GM19240 (cell line): ENCODE results near the gene CELSR1.
"Not testable (repeated sequence)": the region's sequence is repeated elsewhere in the genome, so short reads cannot be mapped to it uniquely, and the experiment has no call there.

Source experiments
- DNase-seq: peaks from one replicate; pipeline ENCODE4 v3.0.0; 2011; ENCODE audit warnings: low spot score; ENCODE audit not compliant: insufficient read length

The CELSR1 gene

GRCh38 chr22:46513908-46514550 is 23.4 kb downstream of the CELSR1 start:
- DNase-seq: no peak

GRCh38 chr22:46512683-46513082 is 24.7 kb downstream of the CELSR1 start:
- DNase-seq: no peak

DNA sequence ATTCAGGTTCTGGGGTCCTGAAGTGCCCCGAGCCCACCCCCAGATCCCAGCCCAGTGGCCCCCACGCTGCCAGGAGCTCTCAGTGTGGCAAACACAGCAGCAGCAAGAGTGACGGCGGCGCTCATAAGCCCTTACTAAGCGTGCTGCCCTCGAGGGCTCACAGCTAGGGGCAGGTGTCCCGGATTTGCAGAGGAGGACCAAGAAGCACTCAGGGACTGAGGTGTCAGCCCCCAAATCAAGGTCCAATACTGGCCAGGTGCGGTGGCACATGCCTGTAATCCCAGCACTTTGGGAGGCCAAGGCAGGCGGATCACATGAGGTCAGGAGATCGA is 25.4 kb downstream of the CELSR1 start:
- no peak for DNase-seq

DNA sequence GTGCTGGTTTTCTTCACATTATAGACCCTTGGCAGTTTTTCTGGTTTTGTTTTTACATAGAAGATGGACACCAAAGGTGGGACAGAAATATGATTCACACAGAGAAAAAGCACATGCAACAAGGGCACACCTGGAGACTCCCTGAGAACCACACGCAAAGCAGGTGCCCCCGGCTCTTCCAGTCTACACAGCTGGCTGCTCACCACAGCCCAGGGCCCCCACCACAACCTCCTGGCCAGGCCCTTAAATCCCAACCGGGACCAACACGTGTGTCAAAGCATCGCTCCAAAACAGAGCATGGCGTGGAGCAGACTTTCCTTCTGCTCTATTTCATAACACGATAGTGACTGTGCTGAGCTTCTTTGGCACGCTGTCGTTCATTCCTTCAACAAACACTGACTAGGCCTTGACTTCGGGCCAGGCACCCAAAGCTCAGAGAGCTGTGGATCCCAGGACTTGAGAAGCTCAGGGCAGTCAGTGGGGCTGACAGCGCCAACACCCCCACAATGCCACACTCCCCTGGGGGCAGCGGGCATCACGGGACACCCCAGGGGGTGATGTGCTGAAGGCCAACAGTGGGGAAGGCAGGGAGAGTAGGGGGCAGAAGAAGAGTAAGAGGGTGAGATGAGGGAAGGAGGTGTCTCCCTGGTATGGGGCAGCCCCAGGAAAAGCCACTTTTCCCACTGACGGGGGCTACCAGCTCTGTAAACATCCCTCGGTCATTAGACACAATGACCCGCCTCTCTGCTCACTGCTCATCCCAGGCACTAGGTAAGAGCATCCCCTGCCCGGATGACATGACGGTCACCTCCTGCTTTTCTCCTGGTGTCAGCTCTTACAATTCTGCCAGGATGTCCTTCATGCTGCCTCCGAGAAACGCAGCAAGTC is 26.0 kb downstream of the CELSR1 start:
- no peak for DNase-seq

DNA sequence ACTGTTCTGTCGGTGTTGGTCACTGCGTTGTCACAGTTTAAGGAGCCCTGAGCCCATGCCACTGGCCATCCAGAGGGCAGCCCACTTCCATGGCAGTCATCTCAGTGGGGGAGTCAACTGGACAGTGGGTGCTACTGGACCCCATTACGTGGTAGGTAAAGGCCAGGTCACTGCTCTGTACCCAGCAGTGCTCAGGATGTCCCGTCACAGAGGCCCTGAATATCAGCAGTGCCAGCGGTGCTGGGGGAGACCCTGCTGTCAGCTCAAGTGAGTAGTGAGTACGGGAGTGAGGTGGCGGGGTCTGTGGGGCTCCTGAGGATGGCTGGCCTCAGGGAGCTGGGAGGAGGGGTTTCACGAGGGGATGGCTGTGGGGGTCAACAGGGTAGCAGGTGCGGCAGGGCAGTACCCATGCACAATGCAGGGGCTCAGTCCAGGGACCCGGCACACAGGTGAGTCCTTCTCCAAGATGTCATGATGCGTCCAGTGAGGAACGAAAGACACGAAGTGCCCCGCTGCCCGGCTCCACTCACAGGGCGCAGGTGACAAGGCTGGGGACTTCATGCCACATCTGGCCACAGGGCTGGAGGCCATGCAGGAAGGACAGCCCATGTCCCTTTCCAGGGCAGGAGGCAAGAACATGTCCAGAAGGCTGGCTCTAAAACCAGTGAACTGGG is 27.9 kb downstream of the CELSR1 start:
- no peak for DNase-seq

DNA sequence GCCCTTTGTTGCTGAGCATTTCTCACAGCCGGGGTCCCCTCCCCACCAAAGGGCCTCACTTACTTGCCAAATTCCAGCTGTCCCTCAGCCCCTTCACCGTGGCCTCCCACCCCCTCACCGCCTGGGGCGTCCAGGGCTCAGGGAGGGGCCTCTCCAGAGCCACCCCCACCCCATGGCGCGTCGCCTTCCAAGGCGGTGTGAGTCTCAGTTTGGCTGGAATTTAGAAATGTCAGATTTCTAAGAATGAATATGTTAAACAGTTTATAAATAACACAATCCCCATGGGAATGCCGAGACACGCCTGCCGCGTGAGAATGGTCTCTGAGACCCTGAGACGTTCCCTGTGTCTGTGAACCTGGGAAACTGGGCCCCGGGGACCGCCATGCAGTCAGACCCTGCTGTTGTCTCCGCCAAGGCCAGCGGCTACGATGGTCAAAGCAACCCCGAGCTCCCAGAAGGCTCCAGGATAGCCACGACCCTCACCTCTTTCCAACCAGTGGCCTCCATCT is 28.9 kb downstream of the CELSR1 start:
- DNase-seq: no peak

DNA sequence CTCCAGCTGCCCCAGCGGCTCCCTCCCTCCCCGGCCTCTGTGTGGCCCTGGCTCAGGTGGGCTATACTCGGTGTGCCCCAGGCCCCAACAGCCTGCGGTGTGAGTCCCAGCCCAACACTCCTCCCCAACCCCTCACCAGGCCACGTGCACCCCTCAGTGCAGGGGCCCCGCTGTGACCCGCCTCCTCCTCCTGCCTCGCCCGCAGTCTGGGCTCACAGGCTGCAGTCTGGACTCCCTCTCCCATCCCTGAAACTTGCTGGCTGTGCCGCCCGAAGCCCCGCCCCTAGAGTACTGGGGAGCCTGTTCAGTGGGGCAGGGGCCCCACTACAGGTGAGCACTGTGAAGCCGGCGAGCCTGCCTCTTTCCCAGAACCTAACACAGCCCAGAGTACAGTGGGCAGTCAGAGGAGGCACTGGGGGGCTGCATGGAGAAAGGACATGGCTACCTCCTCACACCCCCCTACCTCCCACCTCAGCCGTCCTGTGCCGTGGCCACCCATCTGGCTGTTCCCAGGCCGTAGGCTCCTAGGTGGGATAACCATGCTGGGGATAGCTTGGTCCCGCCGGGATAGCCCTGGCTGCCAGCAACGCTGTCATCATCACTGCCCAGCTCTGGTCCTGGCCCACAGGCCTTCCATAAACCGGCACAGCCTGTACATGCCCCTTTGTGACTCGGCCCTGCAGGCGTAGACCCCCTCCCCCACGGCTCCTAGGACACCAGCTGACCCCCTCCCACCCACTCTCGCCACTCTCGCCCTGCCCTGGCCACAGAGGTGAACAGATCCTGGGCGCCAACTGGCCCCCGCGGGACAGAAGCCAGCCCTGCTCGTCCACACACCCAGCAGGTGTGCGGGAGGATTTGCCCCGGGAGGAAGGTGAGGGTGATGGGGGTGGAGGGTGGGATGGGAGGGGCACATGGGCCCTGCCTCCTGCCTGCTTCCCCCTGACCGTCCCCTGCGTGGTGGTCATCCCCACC is 29.7 kb downstream of the CELSR1 start:
- DNase-seq: no peak

GRCh38 chr22:46504584-46504983 is 32.8 kb downstream of the CELSR1 start:
- no peak for DNase-seq

DNA sequence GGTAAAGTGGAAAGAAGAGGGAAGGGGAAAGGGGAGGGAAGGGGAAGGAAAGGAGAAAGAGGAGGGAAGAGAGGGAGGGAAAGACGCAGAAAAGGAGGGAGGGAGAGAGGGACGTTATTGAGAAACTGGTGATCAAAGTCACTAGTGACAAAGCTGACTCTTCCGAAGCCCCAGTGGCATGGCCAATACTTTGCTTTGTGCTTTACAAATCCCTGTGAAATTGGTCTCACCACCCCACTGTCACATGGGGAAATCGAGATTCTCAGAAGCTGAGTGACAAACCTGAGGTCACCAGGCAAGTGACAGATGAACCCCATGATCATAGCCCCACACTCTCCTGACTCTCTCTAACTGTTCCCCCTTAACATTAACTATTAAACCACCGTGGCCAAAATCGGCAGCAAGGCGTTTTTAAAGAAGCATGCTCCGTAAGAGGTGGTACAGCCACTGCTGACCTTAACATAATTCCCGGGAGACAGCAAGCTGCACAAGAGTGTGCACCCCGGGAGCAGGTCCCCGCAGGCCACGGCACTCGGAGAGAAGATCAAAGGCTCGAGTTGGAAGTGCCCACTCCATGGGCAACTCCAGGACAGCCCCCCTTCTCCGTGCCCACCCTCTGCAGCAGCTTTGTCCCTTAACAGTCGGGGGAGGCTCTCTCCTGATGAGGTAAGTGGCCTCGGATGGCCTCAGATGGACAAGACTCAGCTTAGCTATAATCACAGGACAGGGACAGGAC is 34.8 kb downstream of the CELSR1 start:
- DNase-seq: no peak

DNA sequence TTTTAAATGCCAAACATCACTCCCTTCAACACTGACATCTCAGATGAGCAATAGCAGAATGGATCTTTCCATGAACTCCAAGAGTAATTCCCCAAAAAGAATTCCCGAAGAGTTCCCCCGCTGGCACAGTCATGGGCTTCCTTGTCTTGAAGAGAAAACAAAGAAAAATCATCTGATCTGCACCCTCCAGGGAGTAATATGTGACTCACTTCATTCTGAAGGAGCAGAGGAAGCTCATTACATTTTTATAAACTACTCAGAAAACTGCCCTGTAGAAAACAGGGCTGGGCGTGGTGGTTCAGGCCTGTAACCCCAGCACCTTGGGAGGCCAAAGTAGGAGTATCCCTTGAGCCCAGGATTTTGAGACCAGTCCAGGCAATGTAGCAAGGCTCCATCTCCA is 35.7 kb downstream of the CELSR1 start:
- DNase-seq: no peak

- DNase-seq: not testable (repeated sequence)
Measured at GRCh38 chr22:46501265-46501664, 36.2 kb downstream of the CELSR1 start.

GRCh38 chr22:46500201-46500600 is 37.2 kb downstream of the CELSR1 start:
- no peak for DNase-seq

DNA sequence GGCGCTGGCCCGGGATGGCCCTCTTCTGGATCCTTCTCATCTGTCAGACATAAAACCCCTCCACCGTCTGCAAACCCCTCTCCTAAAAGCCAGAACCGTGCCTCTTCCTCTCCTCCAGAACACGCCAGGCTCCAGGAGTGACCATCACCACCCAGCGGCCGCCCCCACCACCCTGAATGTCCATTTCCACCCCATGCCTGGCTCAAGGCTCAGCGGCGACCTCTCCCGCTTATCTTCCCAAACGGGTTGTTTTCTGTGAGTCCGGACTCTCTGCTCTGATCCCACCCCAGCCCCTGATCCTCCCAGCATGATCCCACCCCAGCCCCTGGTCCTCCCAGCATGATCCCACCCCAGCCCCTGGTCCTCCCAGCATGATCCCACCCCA is 37.6 kb downstream of the CELSR1 start:
- DNase-seq: no peak

DNA sequence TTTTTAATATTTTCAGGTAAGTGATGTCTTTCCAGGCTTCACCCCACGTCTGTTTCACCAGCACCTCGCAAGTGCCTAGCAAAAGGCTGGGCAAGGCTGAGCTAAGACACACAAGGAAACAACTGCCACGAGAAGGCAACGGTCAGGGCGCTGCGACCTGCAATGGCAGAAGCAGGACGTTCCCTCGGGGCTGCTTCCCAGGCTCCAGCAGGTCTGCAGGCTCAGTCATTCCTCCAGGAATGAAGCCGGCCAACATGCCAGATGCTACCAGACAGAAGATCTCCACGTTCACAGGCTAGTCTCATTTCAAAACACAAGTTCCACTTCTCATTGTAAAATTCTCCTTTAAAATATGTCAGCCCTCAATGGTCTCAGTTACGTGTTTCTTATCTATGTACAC is 45.5 kb downstream of the CELSR1 start:
- no peak for DNase-seq

- DNase-seq: no peak
Measured at GRCh38 chr22:46490538-46490937, 46.9 kb downstream of the CELSR1 start.

- DNase-seq: no peak
Measured at GRCh38 chr22:46486996-46487717, 50.3 kb downstream of the CELSR1 start.

DNA sequence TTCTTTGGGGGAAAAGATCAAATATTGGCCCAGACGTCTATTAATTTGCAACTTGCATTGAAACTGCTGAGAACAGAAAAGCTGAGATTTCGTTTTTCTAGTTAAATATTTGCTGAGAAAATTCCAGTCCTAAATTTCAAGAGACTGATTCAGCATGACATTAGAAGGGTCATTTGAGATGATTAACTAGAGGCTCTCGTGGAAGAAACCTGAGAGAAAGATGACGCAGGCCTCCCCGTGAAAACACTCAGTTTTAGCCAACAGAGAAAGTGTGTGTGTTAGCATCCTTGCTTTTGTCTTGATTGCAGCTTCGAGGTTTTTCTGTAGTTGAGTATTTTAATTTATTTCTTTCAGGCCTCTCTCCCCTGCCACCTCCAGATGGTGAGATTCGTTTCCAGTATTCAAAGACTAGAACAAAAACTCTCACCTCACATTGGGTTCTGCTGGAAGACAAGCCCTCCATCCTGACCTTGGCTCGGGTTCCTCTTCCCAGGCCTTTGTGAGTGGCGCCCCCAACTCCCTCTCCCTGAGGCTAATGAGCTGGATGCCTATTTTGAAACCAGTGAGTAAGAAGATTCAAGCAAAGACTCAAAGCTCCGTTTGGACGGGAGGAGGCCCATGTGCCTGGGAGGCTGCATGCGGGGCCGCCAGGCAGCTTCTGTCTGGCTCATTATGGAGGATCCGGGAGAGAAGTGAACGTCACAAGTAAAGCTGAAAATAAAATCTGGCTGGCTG is 52.4 kb downstream of the CELSR1 start:
- DNase-seq: no peak

GRCh38 chr22:46484156-46484860 is 53.1 kb downstream of the CELSR1 start:
- DNase-seq: no peak
